Suprapubic skin (tissue), 4 donors: ENCODE measurements around the gene OR2W1. TPM values are rescaled to one million over a fixed set of nuclear protein-coding genes. Genes with fewer than 3 reads are reported as not detected.

Experiments used
- DNase-seq, 2 donors: peaks; one replicate each; pipeline ENCODE4 v3.0.0-alpha.2; 2019; ENCODE audit warnings: low spot score in 2 of 2
- H3K27ac ChIP-seq: fragments of 200-600 bp; sonication (generic); one replicate; pipeline ENCODE4 v1.5.1; 2019
- H3K27me3 ChIP-seq: fragments of 200-600 bp; sonication (generic); one replicate; pipeline ENCODE4 v1.5.1; 2019
- H3K36me3 ChIP-seq: fragments of 200-600 bp; sonication (generic); one replicate; pipeline ENCODE4 v1.5.1; 2019
- H3K4me1 ChIP-seq: fragments of 200-600 bp; sonication (generic); one replicate; pipeline ENCODE4 v1.5.1; 2019
- H3K4me3 ChIP-seq: fragments of 200-600 bp; sonication (generic); one replicate; pipeline ENCODE4 v1.5.1; 2019; ENCODE audit warnings: mild to moderate bottlenecking
- H3K9me3 ChIP-seq: fragments of 200-600 bp; sonication (generic); one replicate; pipeline ENCODE4 v1.5.1; 2019
- EP300 ChIP-seq: sonication (generic); formaldehyde crosslinking; IDR thresholded peaks from one replicate; pipeline ENCODE4 v1.6.1; 2017; ENCODE audit warnings: antibody characterized with exemption
- POLR2AphosphoS5 ChIP-seq, 3 donors: sonication (generic); formaldehyde crosslinking; IDR thresholded peaks; one replicate each; pipeline ENCODE4 v1.6.1; 2017; ENCODE audit warnings: antibody characterized with exemption in 3 of 3
- WGBS: methylation state at CpG from one replicate; pipeline ENCODE4 v1.1.5; 2018; 5-methylcytosine and 5-hydroxymethylcytosine counted together
- total RNA-seq, 4 donors: library from RNA; depleted of rRNA; stranded (reverse); fragments of >200 nt; gene quantifications; one replicate each; pipeline ENCODE4 v1.1.0, GENCODE V29; 2016

The OR2W1 gene
- total RNA-seq, 4 donors from 2014 or later = not detected

DNA sequence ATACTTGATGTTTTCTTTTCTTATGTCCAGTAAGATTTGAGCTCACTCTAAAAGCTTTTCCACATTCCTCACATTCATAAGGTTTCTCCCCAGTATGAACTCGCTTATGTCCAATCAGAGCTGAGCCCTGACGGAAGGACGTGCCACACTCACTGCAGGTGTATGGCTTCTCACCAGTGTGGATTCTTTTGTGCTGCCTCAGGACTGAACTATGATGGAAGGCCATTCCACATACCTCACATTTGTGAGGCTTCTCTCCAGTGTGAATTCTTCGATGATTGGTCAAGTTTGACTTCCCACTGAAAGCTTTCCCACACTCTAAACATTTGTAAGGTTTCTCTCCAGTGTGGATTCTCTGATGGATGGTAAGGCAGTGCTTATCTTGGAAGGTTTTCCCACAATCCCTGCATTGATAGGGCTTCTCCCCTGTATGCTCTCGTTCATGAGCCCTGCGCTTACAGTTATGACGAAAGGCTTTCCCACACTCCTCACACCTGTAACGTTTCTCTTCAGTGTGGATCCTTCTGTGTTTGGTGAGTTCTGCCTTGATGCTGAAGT is 49.8 kb downstream of the OR2W1 start:
- Histone ChIP-seq H3K36me3 (no peaks in the 10 kb centered on the region), H3K27me3 (no peaks in the 10 kb centered on the region), H3K27ac (no peak overlapping the region), H3K9me3 (no peaks in the 10 kb centered on the region), H3K4me3 (no peak overlapping the region), H3K4me1 (no peaks in the 10 kb centered on the region)
- 89% methylated on average over 8 of the region's 8 CpGs for WGBS
- no peak for DNase-seq
- TF ChIP-seq POLR2AphosphoS5 (IDR thresholded peaks at IDR 0.05) = no peak
- no peak for TF ChIP-seq EP300

Other genes with a start within 250 kb of the OR2W1 start
- 10 to 100 TPM; 30.0 to 48.0 (median 40.2) TPM for gene TRIM27, start 121.2 kb downstream of the OR2W1 start, total RNA-seq
- 1 to 10 TPM in 1 of 4 donors, under 1 TPM in 3; 0.15 to 1.9 (median 0.57) TPM for gene ZNF311, start 39.9 kb downstream of the OR2W1 start, total RNA-seq
- gene OR2B3, start 42.1 kb upstream of the OR2W1 start, total RNA-seq = not detected
- not detected for gene OR2J1, start 54.3 kb upstream of the OR2W1 start, total RNA-seq
- gene OR2J3, start 62.9 kb upstream of the OR2W1 start, total RNA-seq = not detected
- gene OR2J2, start 125.7 kb upstream of the OR2W1 start, total RNA-seq = not detected